ENCODE measurements around the gene CASZ1.

DNA sequence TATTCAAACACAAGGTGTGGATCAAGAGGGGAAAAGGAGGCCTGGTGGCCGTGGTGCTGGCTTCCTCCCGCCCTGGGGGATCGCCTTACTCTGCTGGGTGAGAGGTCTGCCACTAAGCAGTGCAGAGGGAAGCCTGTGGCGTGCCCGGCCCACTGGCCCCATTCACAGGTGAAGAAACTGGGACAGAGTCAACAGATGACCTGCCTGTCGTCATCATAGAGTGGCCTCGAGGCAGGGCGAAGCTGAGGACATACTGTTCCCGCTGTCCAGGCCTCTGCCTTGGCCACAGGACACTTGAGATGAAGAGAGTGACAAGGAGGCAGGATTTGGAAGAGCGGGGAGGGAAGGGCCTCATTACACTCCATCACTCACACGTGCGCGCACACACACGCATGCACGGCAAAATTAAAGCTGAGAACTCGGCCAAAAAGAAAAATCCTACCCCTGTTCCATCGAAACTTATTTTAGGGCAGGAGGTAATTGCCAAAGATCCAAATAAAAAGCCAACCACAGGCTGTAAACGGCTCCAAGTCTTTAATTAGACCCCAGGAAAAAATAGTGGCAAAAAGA, 50.5 kb downstream of the CASZ1 start:
- TF ChIP-seq, protein P1, sequence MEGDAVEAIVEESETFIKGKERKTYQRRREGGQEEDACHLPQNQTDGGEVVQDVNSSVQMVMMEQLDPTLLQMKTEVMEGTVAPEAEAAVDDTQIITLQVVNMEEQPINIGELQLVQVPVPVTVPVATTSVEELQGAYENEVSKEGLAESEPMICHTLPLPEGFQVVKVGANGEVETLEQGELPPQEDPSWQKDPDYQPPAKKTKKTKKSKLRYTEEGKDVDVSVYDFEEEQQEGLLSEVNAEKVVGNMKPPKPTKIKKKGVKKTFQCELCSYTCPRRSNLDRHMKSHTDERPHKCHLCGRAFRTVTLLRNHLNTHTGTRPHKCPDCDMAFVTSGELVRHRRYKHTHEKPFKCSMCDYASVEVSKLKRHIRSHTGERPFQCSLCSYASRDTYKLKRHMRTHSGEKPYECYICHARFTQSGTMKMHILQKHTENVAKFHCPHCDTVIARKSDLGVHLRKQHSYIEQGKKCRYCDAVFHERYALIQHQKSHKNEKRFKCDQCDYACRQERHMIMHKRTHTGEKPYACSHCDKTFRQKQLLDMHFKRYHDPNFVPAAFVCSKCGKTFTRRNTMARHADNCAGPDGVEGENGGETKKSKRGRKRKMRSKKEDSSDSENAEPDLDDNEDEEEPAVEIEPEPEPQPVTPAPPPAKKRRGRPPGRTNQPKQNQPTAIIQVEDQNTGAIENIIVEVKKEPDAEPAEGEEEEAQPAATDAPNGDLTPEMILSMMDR (IDR thresholded peaks at IDR 0.05; ENCODE audit: insufficient read depth, low read depth, low read length) = no peak
- no peak for TF ChIP-seq EZH2 (IDR thresholded peaks at IDR 0.05; ENCODE audit: insufficient read depth, low read length)
